Hepatic stellate cell (primary cell): Measurements from ENCODE around the gene DOK3.

ENCODE experiments used
- DNase-seq: peaks from one replicate; pipeline ENCODE4 v3.0.0; 2011; ENCODE audit warnings: low spot score

The DOK3 gene, protein sequence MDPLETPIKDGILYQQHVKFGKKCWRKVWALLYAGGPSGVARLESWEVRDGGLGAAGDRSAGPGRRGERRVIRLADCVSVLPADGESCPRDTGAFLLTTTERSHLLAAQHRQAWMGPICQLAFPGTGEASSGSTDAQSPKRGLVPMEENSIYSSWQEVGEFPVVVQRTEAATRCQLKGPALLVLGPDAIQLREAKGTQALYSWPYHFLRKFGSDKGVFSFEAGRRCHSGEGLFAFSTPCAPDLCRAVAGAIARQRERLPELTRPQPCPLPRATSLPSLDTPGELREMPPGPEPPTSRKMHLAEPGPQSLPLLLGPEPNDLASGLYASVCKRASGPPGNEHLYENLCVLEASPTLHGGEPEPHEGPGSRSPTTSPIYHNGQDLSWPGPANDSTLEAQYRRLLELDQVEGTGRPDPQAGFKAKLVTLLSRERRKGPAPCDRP

DNA sequence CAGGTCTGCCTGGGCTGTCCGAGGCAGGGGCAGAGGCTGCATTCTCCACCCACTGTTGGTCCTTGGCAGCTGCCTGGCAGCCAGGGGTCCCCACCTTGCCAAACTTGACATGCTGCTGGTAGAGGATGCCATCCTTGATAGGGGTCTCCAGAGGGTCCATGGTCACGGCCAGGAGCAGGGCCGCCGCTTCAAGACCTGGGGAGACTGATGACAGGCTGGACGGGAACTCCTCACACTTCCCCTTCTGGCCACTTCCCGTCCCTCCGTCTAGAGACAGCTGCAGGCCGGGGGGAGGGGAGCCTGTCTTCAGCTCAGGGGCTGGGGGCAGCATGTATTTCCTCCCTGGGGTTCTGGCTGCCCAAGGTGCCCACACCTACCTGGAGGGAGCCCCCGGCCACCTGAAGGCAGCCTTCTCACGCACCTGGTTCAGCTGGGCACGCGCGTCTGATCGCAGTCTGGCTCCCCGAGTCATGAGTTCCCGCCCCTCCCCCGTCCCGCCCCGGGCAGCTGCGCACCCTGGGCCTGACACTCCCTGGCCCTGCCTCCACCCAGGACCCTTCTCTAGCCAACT lies at the start of gene DOK3:
DOK3 (minus strand) TSS at position 446 of the 571 bp plus-strand sequence; CDS start at position 160, 286 bp downstream.
- DNase-seq: no peak

DNA sequence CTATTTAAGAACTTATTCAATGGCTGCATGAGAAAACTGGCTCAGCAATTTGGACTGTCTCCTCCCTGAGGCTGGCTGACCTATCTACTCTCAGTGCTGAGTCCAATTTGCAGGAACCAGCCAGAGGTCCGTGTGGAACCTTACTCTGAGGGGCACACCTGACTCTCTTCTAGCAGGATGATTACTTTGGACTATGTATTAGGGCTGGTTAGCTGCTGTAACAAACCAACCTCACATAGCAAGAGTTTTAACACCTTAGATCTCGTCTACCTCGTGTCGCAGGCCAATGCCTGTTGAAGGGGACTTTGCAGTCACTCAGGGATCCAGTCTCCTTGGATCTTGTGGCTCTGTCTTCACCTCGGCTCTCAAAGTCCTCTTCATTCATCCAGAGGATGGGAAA lies 48.2 kb upstream of the DOK3 start:
- DNase-seq: no peak

DNA sequence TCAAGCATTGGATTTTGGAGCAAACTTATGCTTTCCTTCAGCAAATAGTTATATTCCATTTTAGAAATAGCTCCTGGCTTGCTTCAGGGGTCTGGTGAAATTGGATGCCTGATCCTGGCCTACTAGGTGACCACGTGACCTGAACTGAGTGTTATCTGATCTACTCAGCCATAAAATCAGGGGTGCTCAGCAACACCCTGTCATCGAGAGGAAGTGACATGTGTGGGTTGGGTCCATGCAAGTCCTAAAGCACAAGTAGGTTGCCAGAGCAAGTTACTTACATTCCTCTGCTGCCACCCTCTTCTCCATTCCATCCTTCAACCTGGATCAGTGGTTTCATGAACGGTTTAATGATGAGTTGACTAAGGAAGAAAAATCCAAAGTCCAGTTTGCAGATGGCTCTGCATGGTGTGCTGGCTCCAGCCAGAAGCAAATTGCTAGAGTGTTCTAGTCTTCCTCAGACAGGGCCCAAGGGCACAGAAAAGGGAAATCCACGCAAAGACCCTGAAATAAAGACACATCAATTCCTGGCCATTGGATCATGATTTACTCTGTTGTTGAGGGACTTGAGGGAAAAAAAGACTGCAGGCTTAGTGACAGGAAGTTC lies 47.5 kb upstream of the DOK3 start:
- DNase-seq: no peak

DNA sequence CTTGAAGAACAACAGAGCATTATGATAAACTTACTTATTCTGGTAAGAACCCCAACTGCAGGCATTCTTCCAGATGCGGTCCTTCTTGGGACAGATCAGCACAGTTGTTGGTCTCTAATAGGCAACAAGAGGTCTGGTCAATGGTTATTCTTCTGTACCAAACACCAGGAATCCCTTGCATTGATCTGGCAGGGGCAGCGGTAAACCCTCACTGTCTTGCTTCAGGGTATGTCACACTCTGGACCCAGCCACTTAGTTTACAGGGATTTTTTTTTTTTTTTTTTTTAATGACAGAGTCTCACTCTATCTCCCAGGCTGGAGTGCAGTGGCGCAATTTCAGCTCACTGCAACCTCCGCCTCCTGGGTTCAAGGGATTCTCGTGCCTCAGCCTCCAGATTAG lies 46.0 kb upstream of the DOK3 start:
- DNase-seq: no peak

DNA sequence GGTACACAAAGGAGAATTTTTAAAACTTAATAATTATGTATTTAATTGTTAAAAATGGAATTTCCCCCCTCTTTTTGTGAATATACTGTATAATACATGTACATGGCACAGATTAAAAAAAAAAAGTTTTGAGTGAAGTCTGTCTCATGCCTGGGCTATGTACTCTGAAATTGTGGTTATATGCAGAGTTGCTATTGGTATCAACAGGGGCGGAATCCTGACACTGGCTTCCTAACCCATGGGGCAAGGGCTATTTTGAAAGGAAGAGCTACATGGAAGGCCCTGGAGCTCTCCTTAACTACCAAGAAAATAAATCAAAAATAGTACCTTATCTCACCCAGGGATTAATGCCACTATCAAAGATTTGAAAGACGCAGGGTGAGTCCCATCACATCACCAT lies 45.6 kb upstream of the DOK3 start:
- DNase-seq: no peak

DNA sequence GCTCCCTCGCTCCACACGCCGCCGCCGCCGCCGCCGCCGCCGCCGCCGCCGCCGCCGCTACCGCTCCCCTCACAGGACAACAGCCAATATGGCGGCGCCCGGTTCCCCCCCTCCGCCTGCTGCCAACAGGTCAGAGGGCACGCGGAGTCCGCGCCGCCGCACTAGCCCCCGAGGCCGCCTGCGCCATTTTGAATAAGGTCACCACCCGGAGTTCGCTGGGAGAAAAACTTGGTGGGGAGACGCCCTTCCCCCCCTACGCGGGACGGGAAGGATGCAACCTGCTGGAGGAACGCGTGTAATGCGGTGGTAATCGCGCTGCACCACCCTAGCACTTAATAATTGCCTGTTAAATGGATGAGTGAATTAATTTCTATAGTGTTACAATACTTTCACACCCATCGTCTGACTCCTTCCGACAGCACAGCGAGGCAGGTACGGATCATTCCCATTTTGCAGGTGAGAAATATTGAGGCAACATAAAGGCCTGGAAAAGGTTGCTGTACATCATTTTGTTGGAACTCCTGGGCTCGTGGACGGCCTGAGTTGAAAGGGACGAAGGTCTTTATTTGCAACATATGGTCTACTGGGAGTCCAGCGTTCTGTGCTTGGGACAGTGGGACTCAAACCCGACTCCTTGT lies 45.0 kb upstream of the DOK3 start, which contains the start of gene FAM193B:
FAM193B (minus strand) TSS at position 90 of the 638 bp plus-strand sequence. CDS start 105 bp downstream, outside the sequence.
- peak; percentile 97 for DNase-seq

DNA sequence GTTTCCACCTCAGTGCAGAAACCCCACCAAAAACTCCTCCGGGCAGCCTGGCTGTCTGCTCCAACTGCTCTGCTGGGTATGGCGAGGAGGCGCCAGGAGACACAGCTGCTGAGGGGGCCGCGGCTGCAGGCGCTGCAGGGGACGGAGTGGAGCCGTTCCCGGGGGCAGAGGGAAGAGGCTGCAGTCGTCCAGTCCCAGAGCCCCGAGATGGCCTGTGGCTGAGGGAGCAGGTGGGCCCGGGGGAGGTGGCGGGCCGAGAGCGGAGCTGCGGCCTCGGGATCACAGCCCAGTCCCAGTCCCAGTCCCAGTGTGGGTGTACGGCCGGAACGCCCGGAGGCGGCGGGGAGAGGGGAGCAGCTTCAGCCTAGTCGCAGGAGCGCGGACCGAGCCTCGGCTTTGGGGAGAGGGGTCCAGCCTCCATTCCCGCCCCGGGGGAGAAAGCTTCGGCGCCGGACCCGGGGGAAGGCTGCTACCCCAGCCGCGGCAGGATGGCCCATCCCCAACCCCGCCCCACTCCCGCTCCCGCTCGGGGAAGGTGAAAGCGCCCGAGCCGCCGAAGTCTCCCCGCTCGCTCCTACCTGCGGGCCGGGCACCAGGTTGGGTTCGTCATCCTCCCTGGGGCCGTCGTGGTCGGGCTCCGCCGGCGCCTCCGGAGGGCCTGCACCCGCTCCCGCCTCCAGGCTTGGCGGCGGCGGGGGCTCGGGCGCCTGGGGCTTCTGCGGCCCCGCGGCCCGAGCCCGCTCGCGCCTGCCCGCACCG lies 44.2 kb upstream of the DOK3 start:
- DNase-seq: peak; percentile 64

DNA sequence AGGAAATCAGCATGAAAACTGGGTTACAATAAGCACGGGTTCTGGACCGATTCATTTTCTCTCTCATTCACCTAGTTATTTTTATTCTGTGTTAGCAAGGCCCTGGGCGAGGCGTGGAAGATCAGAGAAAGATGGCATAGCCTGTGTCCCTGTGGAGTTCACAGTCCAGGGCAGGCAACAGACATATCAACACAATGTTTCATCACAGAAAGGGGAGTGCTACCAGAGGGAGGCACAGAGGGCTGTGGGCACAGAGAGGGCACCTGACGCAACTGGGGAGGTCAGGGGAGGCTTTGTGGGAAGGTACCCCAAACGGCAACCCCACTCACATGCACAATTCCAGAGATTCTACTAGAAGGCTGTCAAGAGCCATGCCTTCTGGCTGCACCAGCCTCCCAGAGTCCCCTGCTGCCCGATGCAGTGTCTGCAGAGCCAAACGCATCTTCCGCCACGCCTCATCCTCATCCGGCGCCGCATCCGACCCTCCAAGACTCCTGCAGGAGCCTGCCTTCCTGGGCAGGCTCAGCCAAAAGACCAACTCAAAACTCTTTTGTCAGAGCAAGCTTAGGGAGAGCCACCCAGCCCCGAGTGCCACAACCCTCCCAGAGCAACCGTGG lies 43.3 kb upstream of the DOK3 start:
- peak; percentile 65 for DNase-seq

DNA sequence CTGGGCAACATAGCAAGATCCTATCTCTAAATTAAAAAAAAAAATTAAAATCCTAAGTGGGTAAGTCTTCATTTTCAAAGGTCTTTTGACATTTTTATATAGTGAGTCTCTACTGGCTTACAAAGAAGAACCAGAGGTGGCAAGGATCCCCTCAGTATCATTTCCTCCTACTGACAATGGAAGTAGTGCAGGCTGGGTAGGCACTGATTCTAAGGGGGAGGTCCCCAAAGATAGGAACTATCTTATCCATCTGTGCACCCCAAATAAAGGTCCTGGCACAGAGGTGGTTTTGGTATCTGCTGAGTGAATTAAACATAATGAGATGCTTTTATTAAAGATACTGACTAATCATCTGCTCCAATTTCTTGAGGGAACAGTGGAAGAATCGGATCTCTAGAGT lies 40.5 kb upstream of the DOK3 start:
- DNase-seq: no peak

DNA sequence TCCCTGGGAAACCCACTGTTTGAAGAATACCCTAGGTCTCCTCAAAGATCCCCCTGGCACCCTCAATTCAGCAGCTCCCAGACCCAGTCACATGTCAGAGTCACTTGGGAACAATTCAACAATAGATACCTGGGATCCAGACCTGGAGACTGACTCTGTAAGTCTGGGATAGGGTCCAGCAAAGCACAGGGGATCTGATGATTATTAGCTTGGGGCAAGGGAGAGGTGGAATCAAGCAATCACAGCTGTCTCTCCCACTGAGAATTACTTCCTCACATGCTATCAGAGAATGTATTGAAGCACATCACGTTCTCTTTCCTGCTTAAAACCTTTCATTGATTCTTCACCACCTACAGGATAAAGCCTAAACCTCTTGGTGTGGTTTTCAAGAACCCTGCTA lies 38.9 kb upstream of the DOK3 start:
- DNase-seq: no peak

DNA sequence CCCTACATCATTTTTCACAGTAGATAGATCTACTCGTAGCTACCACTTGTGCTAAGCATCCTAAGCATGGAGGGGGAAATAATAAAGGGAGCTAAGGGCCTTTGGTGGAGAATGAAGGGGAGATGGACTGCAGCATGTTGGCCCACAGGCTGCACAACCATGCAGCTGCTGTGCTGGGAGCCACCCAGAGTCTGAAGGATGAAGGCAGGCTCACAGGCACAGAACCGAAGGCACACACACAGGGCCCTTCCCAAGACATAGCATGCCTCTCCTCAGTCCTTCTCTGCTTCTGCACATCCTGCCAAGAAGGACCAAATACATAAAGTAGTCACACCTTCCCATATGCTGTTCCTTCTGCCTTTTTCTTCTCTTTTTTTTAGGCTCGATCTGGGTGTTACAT lies 38.1 kb upstream of the DOK3 start:
- no peak for DNase-seq

DNA sequence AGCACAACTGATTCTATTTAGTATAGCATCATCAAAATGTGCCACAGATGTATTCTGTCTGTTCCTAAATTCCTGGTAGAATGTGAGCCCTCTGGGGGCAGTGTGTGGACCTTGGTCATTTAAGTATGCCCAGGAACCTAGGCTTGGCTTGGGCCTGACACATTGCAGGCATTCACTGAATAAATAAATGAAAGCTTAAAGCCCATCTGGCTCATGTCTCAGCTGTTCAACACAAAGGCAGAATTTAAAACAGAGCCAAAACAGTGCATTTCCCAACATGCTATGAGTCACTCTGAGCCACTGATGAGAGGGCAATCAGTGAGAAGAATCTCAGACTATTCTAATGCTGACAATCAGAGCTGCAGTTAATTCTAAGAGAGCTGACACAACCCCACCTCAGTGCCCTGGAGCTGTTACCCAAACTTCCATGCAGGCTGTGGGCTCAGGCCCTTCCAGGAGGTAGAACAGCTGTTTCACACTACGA lies 36.7 kb upstream of the DOK3 start:
- DNase-seq: peak; percentile 88

DNA sequence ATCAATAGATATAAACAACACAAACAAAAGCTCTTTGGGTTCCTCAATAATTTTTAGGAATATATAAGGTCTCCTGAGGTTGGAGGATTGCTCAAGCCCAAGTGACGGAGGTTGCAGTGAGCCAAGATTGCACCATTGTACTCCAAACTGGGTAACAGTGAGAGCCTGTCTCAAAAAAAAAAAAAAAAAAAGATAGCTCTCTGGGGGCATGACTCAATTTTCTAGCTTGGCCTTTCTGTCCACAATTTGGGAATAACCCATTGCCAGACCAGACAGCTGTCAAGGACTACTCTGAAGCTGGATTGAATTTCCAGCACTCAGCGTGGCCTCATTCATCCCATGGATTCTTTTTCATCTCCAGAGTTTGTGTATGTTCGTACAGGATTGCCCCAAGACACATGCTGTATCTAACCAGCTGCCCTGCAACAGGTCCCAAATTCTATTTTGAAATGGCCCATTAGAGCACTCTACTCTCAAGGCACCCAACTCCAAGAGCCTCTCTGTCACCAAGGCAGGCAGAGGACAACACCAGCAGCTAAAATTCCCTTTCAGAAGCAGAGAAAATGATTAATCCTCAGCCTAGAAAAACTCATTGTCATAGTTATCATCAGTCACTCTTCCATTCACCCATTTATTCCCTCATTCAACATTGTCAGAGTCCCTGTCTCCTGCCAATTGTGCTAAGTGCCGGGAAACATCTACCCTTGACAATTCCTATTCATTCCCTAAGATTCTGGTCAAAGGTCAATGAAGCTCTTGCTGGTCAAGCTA lies 36.0 kb upstream of the DOK3 start:
- DNase-seq: peak; percentile 53

DNA sequence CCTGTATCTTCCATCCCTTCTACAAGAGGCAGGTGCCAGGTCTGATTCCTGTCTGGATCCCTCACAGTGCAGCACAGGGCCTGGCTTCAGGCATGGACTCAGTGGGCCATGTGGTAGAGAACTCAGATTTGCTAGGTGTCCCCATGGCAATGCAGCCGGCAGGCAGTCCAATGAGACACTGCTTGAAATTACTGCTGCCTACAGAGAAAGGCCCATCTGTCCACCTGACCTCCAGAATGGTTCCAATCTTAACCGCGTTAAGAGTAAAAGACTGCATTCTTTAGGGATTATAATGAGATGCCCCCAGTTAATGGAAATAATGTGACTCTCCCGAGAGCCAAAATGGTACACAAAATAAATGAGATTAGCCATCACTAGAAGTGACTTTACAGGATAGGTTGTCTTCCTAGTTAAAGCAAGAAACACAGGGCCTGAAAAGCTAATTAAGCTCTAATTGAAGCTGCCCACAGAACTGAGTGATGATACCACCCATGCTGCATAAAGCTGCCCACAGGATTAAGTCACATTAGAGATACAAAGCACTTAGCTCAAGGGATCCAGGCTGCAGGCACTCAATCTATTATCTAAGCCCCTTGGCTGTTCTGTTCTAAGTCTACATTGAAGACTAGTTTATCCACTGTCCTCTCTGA lies 33.3 kb upstream of the DOK3 start:
- DNase-seq: no peak

DNA sequence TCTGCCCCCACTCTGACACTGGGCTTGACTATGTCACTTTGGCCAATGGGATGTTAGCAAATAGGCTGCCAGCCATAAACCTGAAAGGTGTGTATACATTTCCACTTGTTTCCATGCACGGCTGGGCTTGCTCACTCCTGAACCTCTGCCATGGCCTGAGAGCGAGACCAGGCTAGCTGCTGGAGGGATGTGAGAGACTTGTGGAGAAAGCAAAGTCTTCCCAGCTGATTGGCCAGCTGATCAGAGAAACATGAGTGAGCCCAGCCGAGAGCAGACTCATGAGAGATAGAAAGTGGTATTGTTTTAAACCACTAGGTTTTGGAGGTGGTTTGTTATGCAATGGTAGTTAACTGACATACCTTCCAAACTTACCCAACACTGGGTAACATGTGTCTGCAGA lies 30.8 kb upstream of the DOK3 start:
- no peak for DNase-seq

DNA sequence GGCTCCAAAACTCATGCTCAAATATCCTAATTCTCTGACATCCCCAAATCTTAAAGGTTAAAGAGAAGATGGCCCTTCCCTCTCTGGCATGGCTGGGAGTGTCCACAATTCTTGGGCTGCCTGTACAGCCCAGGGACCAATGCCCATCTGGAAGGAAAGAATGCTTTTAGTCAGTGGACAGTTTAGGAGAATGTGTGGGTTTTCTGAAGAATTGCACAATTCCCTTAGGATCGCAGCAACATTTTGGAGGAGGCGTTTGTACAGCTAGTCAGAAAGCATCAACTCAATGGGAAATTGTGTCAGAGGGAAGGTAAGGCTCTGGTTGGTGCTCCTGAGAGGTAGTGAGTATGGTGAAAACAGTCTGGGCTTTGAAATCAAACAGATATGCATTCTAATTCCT lies 29.8 kb upstream of the DOK3 start:
- DNase-seq: peak; percentile 72

DNA sequence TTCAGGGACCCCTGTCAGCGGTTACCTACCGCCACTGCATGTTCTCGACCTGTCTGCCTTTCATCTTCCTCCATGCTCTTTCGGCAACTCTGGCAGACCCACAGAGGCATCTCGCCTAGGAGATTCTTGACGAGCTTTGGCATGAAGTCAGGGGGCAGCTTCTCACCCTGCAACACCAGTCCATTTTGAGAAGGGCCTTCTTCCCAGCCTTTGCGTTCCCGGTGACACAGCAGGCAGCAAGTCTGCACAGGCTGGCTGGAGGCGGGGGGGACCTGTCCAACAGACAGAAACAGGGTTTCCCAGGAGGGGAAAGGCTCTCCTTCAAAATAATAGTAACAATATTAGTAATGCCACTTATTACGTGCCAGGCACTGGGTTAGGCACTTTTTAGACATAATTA lies 29.2 kb upstream of the DOK3 start:
- DNase-seq: no peak

DNA sequence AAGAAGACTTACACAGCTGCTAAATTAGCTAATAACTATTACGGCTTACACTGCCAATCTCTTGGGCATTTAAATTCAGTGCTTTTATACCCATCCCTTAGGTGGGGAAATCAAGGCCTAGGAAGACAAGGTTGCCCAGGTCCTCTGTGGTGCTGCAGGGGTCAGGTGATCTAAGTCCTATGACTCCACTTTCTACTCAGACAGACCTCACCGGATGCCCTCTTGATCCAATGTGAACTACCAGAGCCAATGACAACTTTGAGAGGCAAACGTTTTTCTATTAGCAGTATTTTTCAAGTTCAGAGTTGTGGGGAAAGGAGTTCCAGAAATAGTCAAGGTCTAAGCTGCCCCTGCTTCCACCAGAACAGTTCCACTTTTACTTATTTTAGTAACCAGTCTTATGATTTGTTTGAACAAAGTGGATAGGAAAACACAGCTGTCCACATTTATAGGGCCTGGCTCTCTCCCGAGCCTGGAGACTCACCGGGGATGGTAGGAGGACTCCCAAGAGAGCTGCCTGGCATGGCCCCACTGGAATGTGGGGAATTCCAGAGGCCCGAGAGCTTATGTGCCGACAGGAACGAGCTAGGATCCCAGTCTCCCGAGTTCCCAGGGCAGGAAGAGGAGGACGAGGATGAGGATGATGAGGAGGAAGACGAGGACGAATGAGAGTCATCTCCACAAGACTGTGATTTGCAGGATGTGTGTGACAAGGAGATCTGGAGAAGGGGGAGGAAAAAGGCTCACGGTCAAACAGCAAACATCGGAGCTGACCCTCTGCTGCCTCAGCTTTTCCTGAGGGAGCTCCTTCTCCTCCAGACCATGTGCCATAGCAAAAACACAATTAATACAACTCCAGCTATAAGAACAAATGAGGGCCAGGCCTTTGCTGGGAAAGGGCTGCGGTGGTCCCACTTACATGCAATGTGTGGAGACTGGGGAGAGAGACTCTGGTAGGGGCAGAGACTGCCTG lies 28.0 kb upstream of the DOK3 start:
- DNase-seq: peak; percentile 96

DNA sequence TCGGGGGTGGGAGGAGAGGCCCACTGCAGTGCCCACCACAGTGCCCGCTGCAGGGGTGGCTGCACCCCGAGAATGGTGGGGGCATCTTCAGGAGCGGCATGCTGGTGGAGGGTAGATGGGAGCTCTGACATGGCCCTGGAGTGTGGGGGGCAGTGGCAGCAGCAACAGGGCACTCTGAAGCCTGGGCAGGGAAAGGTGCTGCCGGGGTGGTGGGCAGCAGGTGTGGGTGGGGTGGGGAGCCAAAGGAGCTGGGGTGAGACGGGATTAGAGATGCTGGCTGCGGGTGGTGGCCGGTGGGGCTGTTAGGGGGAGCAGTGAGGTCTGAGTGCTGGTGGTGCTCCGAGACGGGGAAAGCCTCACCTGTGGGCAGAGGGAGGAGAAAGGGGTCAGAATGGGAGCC lies 26.8 kb upstream of the DOK3 start:
- DNase-seq: no peak
